Keratinocyte (primary cell): ENCODE data around the gene MKLN1. TPM values are rescaled to one million over a fixed set of nuclear protein-coding genes. Genes with fewer than 3 reads are reported as not detected.

Experiments
- DNase-seq: peaks from one replicate; pipeline ENCODE4 v3.0.0-alpha.2; 2011; ENCODE audit warnings: low read depth, missing footprints, low spot score
- FAIRE-seq: peaks from 2 replicates; lab custom pipeline; 2011; peaks lifted over from hg19 to GRCh38; lab: Jason Lieb, UNC
- H2AFZ ChIP-seq: 2 replicates; pipeline ENCODE4 v1.6.0; 2012; ENCODE audit warnings: low read length, control low read depth, inconsistent platforms; ENCODE audit not compliant: control insufficient read depth
- H3K27ac ChIP-seq: 2 replicates; pipeline ENCODE4 v1.5.1; 2011; ENCODE audit warnings: low read length; ENCODE audit not compliant: control insufficient read depth, insufficient read depth
- H3K27me3 ChIP-seq: 3 replicates; pipeline ENCODE4 v1.6.0; 2011; ENCODE audit warnings: low read length; ENCODE audit not compliant: control insufficient read depth, insufficient read depth; ENCODE audit errors: extremely low read depth
- H3K36me3 ChIP-seq, 2 experiments: 2 replicates in 1 of 2; 3 replicates in 1 of 2; pipeline ENCODE4 v1.5.1; 2011; ENCODE audit warnings: low read length in 2 of 2, mild to moderate bottlenecking in 1 of 2; ENCODE audit not compliant: control insufficient read depth in 2 of 2, insufficient read depth in 2 of 2; ENCODE audit errors: extremely low read depth in 1 of 2
- H3K4me1 ChIP-seq: 3 replicates; pipeline ENCODE4 v1.5.1; 2011; ENCODE audit warnings: low read length; ENCODE audit not compliant: control insufficient read depth, insufficient read depth; ENCODE audit errors: extremely low read depth
- H3K4me2 ChIP-seq: 3 replicates; pipeline ENCODE4 v1.6.0; 2011; ENCODE audit warnings: low read depth, low read length; ENCODE audit not compliant: control insufficient read depth, insufficient read depth; ENCODE audit errors: extremely low read depth
- H3K4me3 ChIP-seq, 3 experiments: fragments of 200-600 bp in 1 of 3; sonication (generic) in 1 of 3; 2 replicates in 2 of 3; 3 replicates in 1 of 3; pipeline ENCODE4 v1.5.1; 2011 to 2016; ENCODE audit warnings: low read length in 3 of 3, mild to moderate bottlenecking in 3 of 3, control low read depth in 2 of 3, inconsistent platforms in 1 of 3, low read depth in 1 of 3, mixed read lengths in 1 of 3, mixed run types in 1 of 3, moderate library complexity in 1 of 3; ENCODE audit not compliant: control insufficient read depth in 2 of 3, insufficient read depth in 2 of 3; ENCODE audit errors: extremely low read depth in 1 of 3
- H3K79me2 ChIP-seq: 2 replicates; pipeline ENCODE4 v1.6.0; 2012; ENCODE audit warnings: low read length; ENCODE audit not compliant: control insufficient read depth, insufficient read depth
- H3K9ac ChIP-seq: 3 replicates; pipeline ENCODE4 v1.6.0; 2011; ENCODE audit warnings: low read length; ENCODE audit not compliant: control insufficient read depth, insufficient read depth; ENCODE audit errors: extremely low read depth
- H3K9me1 ChIP-seq: 3 replicates; pipeline ENCODE4 v1.6.0; 2011; ENCODE audit warnings: low read length; ENCODE audit not compliant: control insufficient read depth, insufficient read depth; ENCODE audit errors: extremely low read depth
- H3K9me3 ChIP-seq: 2 replicates; pipeline ENCODE4 v1.5.1; 2012; ENCODE audit warnings: low read depth, low read length; ENCODE audit not compliant: control insufficient read depth
- H4K20me1 ChIP-seq: 3 replicates; pipeline ENCODE4 v1.6.0; 2011; ENCODE audit warnings: low read length; ENCODE audit not compliant: control insufficient read depth, insufficient read depth; ENCODE audit errors: extremely low read depth
- CTCF ChIP-seq, 3 experiments: IDR thresholded peaks in 1 of 3; conservative IDR thresholded peaks in 1 of 3; optimal IDR thresholded peaks in 1 of 3; 2 replicates in 2 of 3; 3 replicates in 1 of 3; pipeline versions ENCODE3 to v1.5.1; 2011; ENCODE audit warnings: low read length in 3 of 3, mild to moderate bottlenecking in 3 of 3, moderate library complexity in 2 of 3, control low read depth in 1 of 3, inconsistent platforms in 1 of 3; ENCODE audit not compliant: insufficient read depth in 2 of 3; ENCODE audit errors: extremely low read depth in 1 of 3
- EZH2 ChIP-seq: IDR thresholded peaks from one replicate; pipeline ENCODE4 v1.6.1; 2012; ENCODE audit warnings: inconsistent platforms, mild to moderate bottlenecking, low read length, moderate library complexity
- dilution Hi-C: fragments of 300-500 bp; cut with MboI; formaldehyde crosslinking; loops from one replicate; pipeline ENCODE4 v1.7.0; 2020; ENCODE audit warnings: low sequenced_read_pairs; ENCODE audit not compliant: extremely low pct_ligation_motif_present
- polyA plus RNA-seq, 5 experiments: library from polyadenylated mRNA; depleted of rRNA in 3 of 5; stranded (reverse) in 3 of 5; stranded (forward) in 1 of 5; unstranded in 1 of 5; fragments of >200 nt; gene quantifications; 1 replicate in 1 of 5; 2 replicates in 3 of 5; 3 replicates in 1 of 5; pipeline versions ENCODE4 v1.2.1 to v1.2.3, GENCODE V29; 2011 to 2012; ENCODE audit warnings: missing spikeins in 2 of 5, low read depth in 1 of 5, low replicate concordance in 1 of 5

Gene MKLN1
- polyA plus RNA-seq, 1 donor (not counting 4 experiments of a cell fraction or from before 2014, with no cell fraction given): 43.8 TPM

DNA sequence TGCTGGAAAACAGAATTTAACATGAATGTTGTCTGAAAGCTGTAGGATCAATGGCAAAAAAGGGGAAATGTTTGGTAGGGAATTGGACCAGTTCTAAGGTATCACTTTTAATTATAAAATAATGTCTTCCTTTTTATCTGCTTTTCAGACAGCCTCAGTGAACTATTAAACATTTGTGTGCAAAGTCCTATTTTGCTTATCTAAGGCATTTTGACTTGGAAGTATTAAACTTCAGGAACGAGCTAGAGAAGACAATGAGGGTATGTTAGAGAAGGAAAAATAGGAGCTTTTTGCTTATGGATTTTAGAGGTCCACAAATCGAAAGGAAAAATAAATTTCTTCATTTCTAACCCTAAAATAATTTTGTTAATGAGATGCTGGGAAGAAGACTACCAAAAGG lies 165.4 kb downstream of the MKLN1 start:
- H3K9me1 ChIP-seq: no peaks in the 10 kb centered on the region
- DNase-seq: no peak
- FAIRE-seq: no peak
- no peaks in the 10 kb centered on the region for H3K79me2 ChIP-seq
- H3K36me3 ChIP-seq: peaks cover 4 to 5% of the 10 kb centered on the region in 2 experiments
- H3K9me3 ChIP-seq: no peaks in the 10 kb centered on the region
- no peak overlapping the region for H2AFZ ChIP-seq
- peaks cover 4% of the 10 kb centered on the region for H3K4me1 ChIP-seq
- H3K9ac ChIP-seq: no peak overlapping the region
- dilution Hi-C loops: no loop called here
- no peak overlapping the region for H3K27ac ChIP-seq
- no peaks in the 10 kb centered on the region for H4K20me1 ChIP-seq
- TF ChIP-seq EZH2: no peak
- TF ChIP-seq CTCF (optimal IDR thresholded peaks at IDR 0.05 in 1 of 3, IDR thresholded peaks at IDR 0.05 in 1 of 3, conservative IDR thresholded peaks at IDR 0.05 in 1 of 3; ENCODE audit: extremely low read depth in 1 of 3, insufficient read depth in 2 of 3, low read length in 3 of 3): no peak
- H3K4me2 ChIP-seq: no peak overlapping the region
- no peak overlapping the region for H3K4me3 ChIP-seq
- H3K27me3 ChIP-seq: no peaks in the 10 kb centered on the region

GRCh38 chr7:131493581-131493980 lies 165.9 kb downstream of the MKLN1 start:
- FAIRE-seq: no peak
- Histone ChIP-seq H3K36me3 (peaks cover 4 to 5% of the 10 kb centered on the region in 2 experiments), H3K79me2 (no peaks in the 10 kb centered on the region), H3K4me3 (no peak overlapping the region), H3K27ac (no peak overlapping the region), H3K27me3 (no peaks in the 10 kb centered on the region), H3K4me2 (no peak overlapping the region), H3K9me3 (no peaks in the 10 kb centered on the region), H3K9me1 (no peaks in the 10 kb centered on the region), H3K4me1 (peaks cover 4% of the 10 kb centered on the region), H4K20me1 (no peaks in the 10 kb centered on the region), H3K9ac (no peak overlapping the region), H2AFZ (no peak overlapping the region)
- no peak for DNase-seq
- TF ChIP-seq CTCF (optimal IDR thresholded peaks at IDR 0.05 in 1 of 3, IDR thresholded peaks at IDR 0.05 in 1 of 3, conservative IDR thresholded peaks at IDR 0.05 in 1 of 3; ENCODE audit: extremely low read depth in 1 of 3, insufficient read depth in 2 of 3, low read length in 3 of 3) (no peak), EZH2 (no peak)
- dilution Hi-C loops: no loop called here
